ENCODE results near the gene FFAR2.

DNA sequence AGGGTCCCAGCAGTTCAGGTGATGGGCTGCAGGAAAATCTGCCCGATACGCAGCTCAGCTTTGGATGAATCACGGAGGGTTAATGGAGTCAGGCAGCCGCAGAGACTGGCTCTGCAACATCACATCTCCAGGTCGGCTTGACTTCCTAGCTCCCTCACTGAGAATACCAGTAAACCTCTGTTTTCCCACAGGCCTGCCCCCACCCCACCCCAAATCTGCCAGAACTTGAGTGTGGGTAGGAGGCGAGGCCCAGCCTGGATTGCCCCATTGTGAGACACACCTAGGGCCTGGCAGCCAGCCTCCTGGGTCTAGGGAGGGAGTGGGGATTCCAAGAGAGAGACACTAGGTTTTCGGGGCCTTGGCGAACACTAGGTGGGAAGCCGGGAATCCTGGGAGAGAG is 45.9 kb downstream of the FFAR2 start:
- TF ChIP-seq, protein P1, sequence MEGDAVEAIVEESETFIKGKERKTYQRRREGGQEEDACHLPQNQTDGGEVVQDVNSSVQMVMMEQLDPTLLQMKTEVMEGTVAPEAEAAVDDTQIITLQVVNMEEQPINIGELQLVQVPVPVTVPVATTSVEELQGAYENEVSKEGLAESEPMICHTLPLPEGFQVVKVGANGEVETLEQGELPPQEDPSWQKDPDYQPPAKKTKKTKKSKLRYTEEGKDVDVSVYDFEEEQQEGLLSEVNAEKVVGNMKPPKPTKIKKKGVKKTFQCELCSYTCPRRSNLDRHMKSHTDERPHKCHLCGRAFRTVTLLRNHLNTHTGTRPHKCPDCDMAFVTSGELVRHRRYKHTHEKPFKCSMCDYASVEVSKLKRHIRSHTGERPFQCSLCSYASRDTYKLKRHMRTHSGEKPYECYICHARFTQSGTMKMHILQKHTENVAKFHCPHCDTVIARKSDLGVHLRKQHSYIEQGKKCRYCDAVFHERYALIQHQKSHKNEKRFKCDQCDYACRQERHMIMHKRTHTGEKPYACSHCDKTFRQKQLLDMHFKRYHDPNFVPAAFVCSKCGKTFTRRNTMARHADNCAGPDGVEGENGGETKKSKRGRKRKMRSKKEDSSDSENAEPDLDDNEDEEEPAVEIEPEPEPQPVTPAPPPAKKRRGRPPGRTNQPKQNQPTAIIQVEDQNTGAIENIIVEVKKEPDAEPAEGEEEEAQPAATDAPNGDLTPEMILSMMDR (IDR thresholded peaks at IDR 0.05): no peak
- TF ChIP-seq ZFX (IDR thresholded peaks at IDR 0.05; ENCODE audit: borderline replicate concordance): no peak
